ENCODE results near the gene IDH3A. TPM values are rescaled to one million over a fixed set of nuclear protein-coding genes. Genes with fewer than 3 reads are reported as not detected.

The IDH3A gene
- total RNA-seq, 2 experiments from 2014 or later, result 47.0 to 140 TPM

DNA sequence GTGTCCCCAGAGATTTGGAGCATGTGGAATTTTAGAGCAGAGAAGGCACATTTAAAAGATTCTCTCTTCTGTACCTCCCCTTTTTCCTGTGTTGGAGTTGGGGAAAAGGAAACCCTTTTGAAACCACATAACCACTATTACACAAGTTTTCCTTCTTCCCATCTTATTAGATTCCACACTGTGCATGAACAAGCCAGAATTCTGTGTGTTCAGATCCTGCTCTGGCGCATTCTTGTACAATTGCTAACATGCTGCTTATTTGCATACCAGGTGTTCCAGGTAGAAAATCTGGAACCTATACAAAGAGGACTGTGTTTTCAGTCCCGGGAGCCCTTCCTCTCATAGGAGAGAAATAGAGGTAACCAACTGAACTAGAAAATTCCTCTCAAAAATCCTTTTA is 15.4 kb upstream of the IDH3A start:
- DNase-seq (ENCODE audit: low spot score), result no peak
- CTCF ChIA-PET (ENCODE audit: unreplicated experiment), result no interaction called here

DNA sequence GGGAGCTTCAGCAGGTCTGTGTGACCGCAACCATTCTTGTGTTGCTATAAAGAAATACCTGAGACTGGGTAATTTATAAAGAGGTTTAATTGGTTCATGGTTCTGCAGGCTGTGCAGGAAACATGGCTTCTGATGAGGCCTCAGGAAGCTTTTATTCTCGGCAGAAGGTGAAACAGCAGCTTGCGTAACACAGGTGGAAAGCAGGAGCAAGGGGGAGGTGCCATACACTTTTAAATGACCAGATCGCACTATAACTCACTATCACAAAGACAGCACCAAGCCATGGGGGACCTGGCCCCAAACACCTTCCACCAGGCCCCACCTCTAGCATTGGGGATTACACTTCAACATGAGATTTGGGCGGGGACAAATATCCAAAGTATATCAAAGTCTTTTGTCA is 9.6 kb upstream of the IDH3A start:
- intact Hi-C loops (cut with micrococcal nuclease; ENCODE audit: unreplicated experiment), result no loop called here
- TF ChIP-seq, protein P1, sequence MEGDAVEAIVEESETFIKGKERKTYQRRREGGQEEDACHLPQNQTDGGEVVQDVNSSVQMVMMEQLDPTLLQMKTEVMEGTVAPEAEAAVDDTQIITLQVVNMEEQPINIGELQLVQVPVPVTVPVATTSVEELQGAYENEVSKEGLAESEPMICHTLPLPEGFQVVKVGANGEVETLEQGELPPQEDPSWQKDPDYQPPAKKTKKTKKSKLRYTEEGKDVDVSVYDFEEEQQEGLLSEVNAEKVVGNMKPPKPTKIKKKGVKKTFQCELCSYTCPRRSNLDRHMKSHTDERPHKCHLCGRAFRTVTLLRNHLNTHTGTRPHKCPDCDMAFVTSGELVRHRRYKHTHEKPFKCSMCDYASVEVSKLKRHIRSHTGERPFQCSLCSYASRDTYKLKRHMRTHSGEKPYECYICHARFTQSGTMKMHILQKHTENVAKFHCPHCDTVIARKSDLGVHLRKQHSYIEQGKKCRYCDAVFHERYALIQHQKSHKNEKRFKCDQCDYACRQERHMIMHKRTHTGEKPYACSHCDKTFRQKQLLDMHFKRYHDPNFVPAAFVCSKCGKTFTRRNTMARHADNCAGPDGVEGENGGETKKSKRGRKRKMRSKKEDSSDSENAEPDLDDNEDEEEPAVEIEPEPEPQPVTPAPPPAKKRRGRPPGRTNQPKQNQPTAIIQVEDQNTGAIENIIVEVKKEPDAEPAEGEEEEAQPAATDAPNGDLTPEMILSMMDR (conservative IDR thresholded peaks at IDR 0.05; ENCODE audit: low read length), result no peak
- TF ChIP-seq EZH2phosphoT487 (IDR thresholded peaks at IDR 0.05; ENCODE audit: borderline replicate concordance, low read depth, low read length), result no peak
- no peaks in the 10 kb centered on the region for H3K9me2 ChIP-seq (ENCODE audit: insufficient read depth, low read length)
- ChIA-PET POLR2A (interaction anchor here (0.9 to 1.3 kb wide), 2 partner anchors 8 to 27 kb away, joined by 3 to 7 read pairs; no protein-coding TSS in a partner anchor), CTCF (ENCODE audit: unreplicated experiment) (no interaction called here)
- no peak for DNase-seq (ENCODE audit: low spot score)
- H4K20me1 ChIP-seq (ENCODE audit: insufficient read depth, low read length), result no peaks in the 10 kb centered on the region
- H3K4me3 ChIP-seq (ENCODE audit: low read depth, low read length, poor library complexity, severe bottlenecking), result no peak overlapping the region
- BruUV-seq (replicated peaks), result no TSS peak
- no peaks in the 10 kb centered on the region for H3K79me2 ChIP-seq (ENCODE audit: insufficient read depth, low read depth, low read length)
- no peaks in the 10 kb centered on the region for H3K36me3 ChIP-seq (ENCODE audit: insufficient read depth, low read length)
- no peak overlapping the region for H2AFZ ChIP-seq (ENCODE audit: low read length)
- no peak overlapping the region for H3K4me2 ChIP-seq (ENCODE audit: low read length)
- no peaks in the 10 kb centered on the region for H3K4me1 ChIP-seq (ENCODE audit: insufficient read depth, low read length, poor library complexity, severe bottlenecking)
- H3K9me3 ChIP-seq (ENCODE audit: low read length), result no peaks in the 10 kb centered on the region
- no peak overlapping the region for H3K27ac ChIP-seq (ENCODE audit: low read depth, low read length, poor library complexity, severe bottlenecking)

More for the DNA sequence above, 15.4 kb upstream of the IDH3A start:
- POLR2A ChIA-PET, result no interaction called here
- H3K4me1 ChIP-seq (ENCODE audit: insufficient read depth, low read length, poor library complexity, severe bottlenecking), result peaks cover 8% of the 10 kb centered on the region
- no peak overlapping the region for H3K4me3 ChIP-seq (ENCODE audit: low read depth, low read length, poor library complexity, severe bottlenecking)
- no peaks in the 10 kb centered on the region for H4K20me1 ChIP-seq (ENCODE audit: insufficient read depth, low read length)
- intact Hi-C loops (cut with micrococcal nuclease; ENCODE audit: unreplicated experiment), result loop anchor here (5.0 kb wide), 1 partner anchor 108 kb away; no protein-coding TSS in a partner anchor
- no peaks in the 10 kb centered on the region for H3K9me3 ChIP-seq (ENCODE audit: low read length)
- TF ChIP-seq EZH2phosphoT487 (IDR thresholded peaks at IDR 0.05; ENCODE audit: borderline replicate concordance, low read depth, low read length), result no peak
- TF ChIP-seq, protein P1 (conservative IDR thresholded peaks at IDR 0.05; ENCODE audit: low read length), result no peak
- H3K9me2 ChIP-seq (ENCODE audit: insufficient read depth, low read length), result no peaks in the 10 kb centered on the region
- H2AFZ ChIP-seq (ENCODE audit: low read length), result no peak overlapping the region
- H3K4me2 ChIP-seq (ENCODE audit: low read length), result no peak overlapping the region
- no TSS peak for BruUV-seq (replicated peaks)
- H3K27ac ChIP-seq (ENCODE audit: low read depth, low read length, poor library complexity, severe bottlenecking), result no peak overlapping the region
- no peaks in the 10 kb centered on the region for H3K79me2 ChIP-seq (ENCODE audit: insufficient read depth, low read depth, low read length)
- H3K36me3 ChIP-seq (ENCODE audit: insufficient read depth, low read length), result no peaks in the 10 kb centered on the region

DNA sequence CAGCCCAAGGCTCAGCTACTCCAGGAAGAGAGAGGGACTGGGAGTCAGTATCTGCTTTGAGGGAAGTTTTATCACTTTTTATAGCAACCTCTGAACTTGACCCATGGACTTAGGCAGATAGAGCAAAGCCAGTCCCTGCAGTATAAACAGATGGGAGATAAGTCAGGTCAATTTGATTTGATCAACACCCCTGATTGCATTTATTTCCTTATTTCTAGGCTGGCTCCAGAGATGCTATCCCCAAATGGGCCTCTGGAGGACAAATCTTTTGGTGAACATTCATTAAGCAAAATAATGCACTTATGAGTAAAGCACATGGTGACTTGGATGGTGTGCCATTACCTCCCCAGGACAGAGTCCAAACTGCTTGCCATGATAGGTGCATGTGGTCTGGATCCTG is 8.9 kb upstream of the IDH3A start:
- POLR2A ChIA-PET, result interaction anchor here (1.3 kb wide), 1 partner anchor 8 kb away, joined by 7 read pairs; no protein-coding TSS in a partner anchor

More for the DNA sequence above, 8.9 kb upstream of the IDH3A start:
- no peaks in the 10 kb centered on the region for H3K79me2 ChIP-seq (ENCODE audit: insufficient read depth, low read depth, low read length)
- H2AFZ ChIP-seq (ENCODE audit: low read length), result no peak overlapping the region
- H4K20me1 ChIP-seq (ENCODE audit: insufficient read depth, low read length), result no peaks in the 10 kb centered on the region
- H3K27ac ChIP-seq (ENCODE audit: low read depth, low read length, poor library complexity, severe bottlenecking), result no peak overlapping the region
- no peaks in the 10 kb centered on the region for H3K4me1 ChIP-seq (ENCODE audit: insufficient read depth, low read length, poor library complexity, severe bottlenecking)
- H3K4me2 ChIP-seq (ENCODE audit: low read length), result no peak overlapping the region
- TF ChIP-seq EZH2phosphoT487 (IDR thresholded peaks at IDR 0.05; ENCODE audit: borderline replicate concordance, low read depth, low read length), result no peak
- TF ChIP-seq, protein P1 (conservative IDR thresholded peaks at IDR 0.05; ENCODE audit: low read length), result no peak
- no peaks in the 10 kb centered on the region for H3K9me2 ChIP-seq (ENCODE audit: insufficient read depth, low read length)
- BruUV-seq (replicated peaks), result no TSS peak
- no peaks in the 10 kb centered on the region for H3K36me3 ChIP-seq (ENCODE audit: insufficient read depth, low read length)
- no peak for DNase-seq (ENCODE audit: low spot score)
- H3K9me3 ChIP-seq (ENCODE audit: low read length), result no peaks in the 10 kb centered on the region
- CTCF ChIA-PET (ENCODE audit: unreplicated experiment), result no interaction called here
- H3K4me3 ChIP-seq (ENCODE audit: low read depth, low read length, poor library complexity, severe bottlenecking), result no peak overlapping the region
- intact Hi-C loops (cut with micrococcal nuclease; ENCODE audit: unreplicated experiment), result no loop called here
